ENCODE results near the gene FZD10. TPM values are rescaled to one million over a fixed set of nuclear protein-coding genes. Genes with fewer than 3 reads are reported as not detected.

Gene FZD10
- total RNA-seq, 1 donor from 2014 or later: 1.0 TPM

DNA sequence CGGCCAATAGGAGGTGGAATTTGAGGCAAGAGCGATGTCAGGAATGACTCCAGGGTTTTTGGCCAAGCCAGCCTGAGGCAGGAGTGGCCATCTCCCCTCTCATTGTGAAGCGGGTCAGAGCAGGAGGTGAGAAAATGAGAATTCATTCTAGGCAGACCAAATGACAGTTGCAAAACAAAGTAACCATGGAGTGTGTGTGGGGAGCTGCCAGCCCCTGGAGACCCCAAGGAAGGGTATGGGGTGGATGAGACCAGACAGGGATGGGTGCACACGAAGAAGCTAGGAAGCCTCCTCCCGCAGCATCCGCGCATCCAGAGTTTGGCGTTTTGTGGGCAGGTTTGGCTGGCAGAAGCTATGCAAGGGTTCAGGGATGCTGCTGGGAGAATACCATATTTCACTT, 38.8 kb downstream of the FZD10 start:
- TF ChIP-seq, protein P1, sequence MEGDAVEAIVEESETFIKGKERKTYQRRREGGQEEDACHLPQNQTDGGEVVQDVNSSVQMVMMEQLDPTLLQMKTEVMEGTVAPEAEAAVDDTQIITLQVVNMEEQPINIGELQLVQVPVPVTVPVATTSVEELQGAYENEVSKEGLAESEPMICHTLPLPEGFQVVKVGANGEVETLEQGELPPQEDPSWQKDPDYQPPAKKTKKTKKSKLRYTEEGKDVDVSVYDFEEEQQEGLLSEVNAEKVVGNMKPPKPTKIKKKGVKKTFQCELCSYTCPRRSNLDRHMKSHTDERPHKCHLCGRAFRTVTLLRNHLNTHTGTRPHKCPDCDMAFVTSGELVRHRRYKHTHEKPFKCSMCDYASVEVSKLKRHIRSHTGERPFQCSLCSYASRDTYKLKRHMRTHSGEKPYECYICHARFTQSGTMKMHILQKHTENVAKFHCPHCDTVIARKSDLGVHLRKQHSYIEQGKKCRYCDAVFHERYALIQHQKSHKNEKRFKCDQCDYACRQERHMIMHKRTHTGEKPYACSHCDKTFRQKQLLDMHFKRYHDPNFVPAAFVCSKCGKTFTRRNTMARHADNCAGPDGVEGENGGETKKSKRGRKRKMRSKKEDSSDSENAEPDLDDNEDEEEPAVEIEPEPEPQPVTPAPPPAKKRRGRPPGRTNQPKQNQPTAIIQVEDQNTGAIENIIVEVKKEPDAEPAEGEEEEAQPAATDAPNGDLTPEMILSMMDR (conservative IDR thresholded peaks at IDR 0.05; ENCODE audit: low read depth, low read length): no peak
- no peak for DNase-seq (ENCODE audit: low read depth)

DNA sequence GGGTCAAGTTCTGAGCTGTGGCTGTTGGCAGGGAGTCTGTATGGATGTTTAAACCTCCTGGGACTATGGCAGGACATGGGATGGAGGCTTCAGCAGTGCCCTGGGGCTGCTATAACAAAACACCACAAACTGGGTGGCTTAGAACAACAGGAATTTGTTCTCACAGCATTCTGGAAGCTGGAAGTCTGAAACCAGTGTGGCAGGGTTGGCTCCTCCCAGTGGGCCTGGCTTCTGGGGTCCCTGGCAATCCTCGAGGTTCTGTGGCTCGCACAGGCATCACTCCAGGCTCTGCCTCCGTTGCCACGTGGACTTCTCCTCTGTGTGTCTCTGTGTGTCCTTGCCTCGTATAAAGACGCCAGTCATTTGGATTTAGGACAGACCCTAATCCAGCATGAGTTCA, 39.9 kb downstream of the FZD10 start:
- TF ChIP-seq, protein P1 (conservative IDR thresholded peaks at IDR 0.05; ENCODE audit: low read depth, low read length): no peak
- no peak overlapping the region for H3K4me3 ChIP-seq (ENCODE audit: low read depth, low read length)
- no peak for DNase-seq (ENCODE audit: low read depth)

More for the DNA sequence above, 38.8 kb downstream of the FZD10 start:
- H3K4me3 ChIP-seq (ENCODE audit: low read depth, low read length): no peak overlapping the region

DNA sequence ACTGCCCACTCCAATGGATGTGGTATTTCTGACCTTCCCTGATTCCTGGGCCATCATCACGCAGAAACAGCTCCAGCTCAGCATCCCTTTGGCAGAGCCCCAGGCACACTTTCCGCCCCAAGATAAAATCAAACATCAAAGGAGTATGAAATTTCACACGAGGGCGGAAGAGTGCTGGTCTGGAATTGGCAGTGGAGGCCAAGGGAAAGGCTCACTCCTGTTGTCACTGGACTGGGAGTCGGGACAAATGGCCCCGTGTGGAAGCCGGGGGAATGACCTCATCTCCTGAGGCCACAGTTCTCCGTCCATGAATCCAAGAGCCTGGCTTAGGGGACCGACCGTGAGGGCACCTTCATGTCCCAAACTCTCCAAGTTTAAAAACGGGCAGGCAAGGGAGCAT, 40.9 kb downstream of the FZD10 start:
- no peak for DNase-seq (ENCODE audit: low read depth)
- no peak overlapping the region for H3K4me3 ChIP-seq (ENCODE audit: low read depth, low read length)
- TF ChIP-seq, protein P1 (conservative IDR thresholded peaks at IDR 0.05; ENCODE audit: low read depth, low read length): no peak

DNA sequence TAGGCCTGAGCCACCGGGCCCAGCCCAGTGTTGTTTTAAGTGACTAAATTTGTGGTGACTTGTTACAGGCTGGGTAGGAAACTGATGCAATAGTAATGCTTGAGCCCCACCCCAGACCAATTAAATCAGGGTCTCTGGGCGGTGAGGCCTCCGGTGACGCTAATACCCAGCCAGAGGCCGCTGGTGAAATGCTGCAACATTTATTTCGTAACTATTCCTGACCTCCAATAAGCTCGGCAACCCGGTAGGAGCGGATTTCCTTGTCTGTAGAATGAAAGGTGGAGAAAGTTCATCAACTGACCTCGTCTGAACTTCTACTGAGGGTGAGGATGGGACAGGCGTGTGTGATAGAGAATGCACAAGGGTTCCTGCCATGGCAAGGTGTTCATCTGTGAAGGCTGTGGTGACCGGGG, 42.3 kb downstream of the FZD10 start:
- TF ChIP-seq, protein P1 (conservative IDR thresholded peaks at IDR 0.05; ENCODE audit: low read depth, low read length): no peak
- no peak for DNase-seq (ENCODE audit: low read depth)
- no peak overlapping the region for H3K4me3 ChIP-seq (ENCODE audit: low read depth, low read length)

DNA sequence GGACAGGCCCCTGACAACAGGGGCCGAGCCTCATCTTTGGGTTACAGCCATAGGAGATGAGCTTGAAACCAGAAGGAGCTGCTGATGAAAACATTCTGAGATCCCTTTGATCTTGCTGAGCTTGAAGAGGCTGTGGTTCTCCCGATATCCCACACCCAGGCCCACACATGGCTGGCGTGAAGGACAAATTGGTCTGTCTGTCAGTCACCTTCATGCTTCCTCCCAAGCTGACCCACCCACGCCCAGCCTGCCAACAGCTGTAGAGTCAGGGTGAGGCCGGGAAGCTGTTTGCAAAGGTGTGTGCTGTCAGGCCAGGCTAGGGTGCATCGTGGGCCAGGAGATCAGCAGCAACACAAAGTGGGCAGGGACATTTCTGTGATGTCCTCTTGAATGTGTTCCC, 43.2 kb downstream of the FZD10 start:
- H3K4me3 ChIP-seq (ENCODE audit: low read depth, low read length): no peak overlapping the region
- no peak for DNase-seq (ENCODE audit: low read depth)
- TF ChIP-seq, protein P1 (conservative IDR thresholded peaks at IDR 0.05; ENCODE audit: low read depth, low read length): no peak

DNA sequence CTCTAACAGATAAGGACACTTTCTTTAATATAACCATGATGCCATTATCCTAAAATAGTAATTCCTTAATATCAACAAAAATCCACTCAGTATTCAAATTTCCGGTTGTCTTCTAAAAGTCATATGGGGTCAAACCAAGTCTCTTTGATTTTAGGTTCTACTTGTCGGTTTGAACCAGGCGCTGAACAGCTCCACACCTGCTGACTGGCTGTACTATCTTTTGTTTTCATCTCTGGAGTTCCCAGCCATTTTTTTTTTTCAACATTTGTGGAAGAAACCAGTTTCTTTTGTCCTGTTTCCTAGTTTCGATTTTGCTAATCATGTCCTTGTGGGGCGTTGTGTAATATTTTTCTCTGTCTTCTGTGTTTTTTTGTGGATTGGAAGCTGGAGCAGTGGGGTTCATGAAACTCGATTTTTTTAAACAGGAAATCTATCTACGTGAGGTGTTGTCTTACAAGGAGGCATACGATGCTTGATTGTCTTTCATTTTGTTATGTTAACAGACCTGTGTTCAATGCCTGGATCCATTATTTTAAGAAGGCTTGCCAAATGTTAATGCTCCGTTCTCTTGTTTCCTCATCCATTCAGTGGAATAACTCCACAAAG, 50.2 kb downstream of the FZD10 start:
- DNase-seq (ENCODE audit: low read depth): no peak
- TF ChIP-seq, protein P1 (conservative IDR thresholded peaks at IDR 0.05; ENCODE audit: low read depth, low read length): no peak
- H3K4me3 ChIP-seq (ENCODE audit: low read depth, low read length): no peak overlapping the region

DNA sequence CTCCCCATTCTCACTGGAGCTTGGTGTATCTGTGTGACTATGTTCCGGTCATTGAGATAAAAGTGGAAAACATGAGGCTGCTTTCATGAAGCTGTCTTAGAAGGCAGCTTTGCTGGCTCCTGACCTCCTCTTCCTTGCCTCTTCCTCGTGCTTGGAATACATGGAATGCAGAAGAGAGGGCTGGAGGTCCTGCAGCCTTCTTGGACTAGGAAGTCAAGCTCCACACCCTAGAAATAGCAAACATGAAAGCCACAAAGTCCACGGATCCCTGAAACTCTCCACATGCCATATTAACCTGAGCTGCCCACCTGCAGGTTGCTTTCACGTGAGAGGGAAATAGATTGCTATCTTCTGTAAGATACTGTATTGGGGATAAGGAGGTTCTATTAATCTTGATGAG, 51.0 kb downstream of the FZD10 start:
- DNase-seq (ENCODE audit: low read depth): no peak
- TF ChIP-seq, protein P1 (conservative IDR thresholded peaks at IDR 0.05; ENCODE audit: low read depth, low read length): no peak
- no peak overlapping the region for H3K4me3 ChIP-seq (ENCODE audit: low read depth, low read length)

Data from epithelial cell of proximal tubule (primary cell).